GM23248 (cell line): ENCODE results near the gene PARD3B.

Experiments used
- EZH2 ChIP-seq: fragments of 200-600 bp; sonication (generic); IDR thresholded peaks from 2 replicates; pipeline ENCODE4 v1.6.1; 2018; ENCODE audit warnings: antibody characterized with exemption, mild to moderate bottlenecking; ENCODE audit not compliant: insufficient read depth, poor library complexity, severe bottlenecking
- EZH2phosphoT487 ChIP-seq: fragments of 200-600 bp; sonication (generic); IDR thresholded peaks from 2 replicates; pipeline ENCODE4 v1.6.1; 2018; ENCODE audit warnings: antibody characterized with exemption, moderate library complexity, mild to moderate bottlenecking, low read depth; ENCODE audit not compliant: insufficient read depth

- TF ChIP-seq EZH2: no peak
- no peak for TF ChIP-seq EZH2phosphoT487
Measured at GRCh38 chr2:205343103-205343502, 797.8 kb downstream of the PARD3B start.
